GM18951 (cell line): ENCODE results near the gene ZNF236.
"Not testable (repeated sequence)": the region's sequence is repeated elsewhere in the genome, so short reads cannot be mapped to it uniquely, and the experiment has no call there.

Source experiments
- POLR2A ChIP-seq: IDR thresholded peaks from 4 replicates; pipeline ENCODE4 v1.6.1; 2011; ENCODE audit warnings: mild to moderate bottlenecking; ENCODE audit not compliant: insufficient read length, insufficient read depth; ENCODE audit errors: extremely low read depth
- in situ Hi-C: fragments of 300-500 bp; cut with MboI; formaldehyde crosslinking; loops from one replicate; pipeline ENCODE4 v1.12.0; 2022; ENCODE audit warnings: low sequenced_read_pairs, mixed read lengths, inconsistent platforms; ENCODE audit not compliant: unreplicated experiment

ZNF236 gene

DNA sequence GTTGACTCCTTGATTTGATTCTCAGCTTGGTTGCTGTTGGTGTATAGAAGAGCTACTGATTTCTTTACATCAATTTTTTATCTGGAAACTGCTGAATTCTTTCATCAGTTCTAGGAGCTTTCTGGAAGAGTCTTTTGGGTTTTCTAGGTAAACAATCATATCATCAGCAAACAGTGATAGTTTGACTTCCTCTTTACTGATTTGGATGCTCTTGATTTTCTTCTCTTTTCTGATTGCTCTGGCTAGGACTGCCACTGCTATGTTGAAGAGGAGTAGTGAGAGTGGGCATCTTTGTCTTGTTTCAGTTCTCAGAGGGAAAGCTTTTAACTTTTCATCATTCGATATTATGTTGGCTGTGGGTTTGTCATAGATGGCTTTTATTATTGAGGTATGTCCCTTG is 140.5 kb downstream of the ZNF236 start:
- in situ Hi-C loops: no loop called here
- TF ChIP-seq POLR2A: no peak

DNA sequence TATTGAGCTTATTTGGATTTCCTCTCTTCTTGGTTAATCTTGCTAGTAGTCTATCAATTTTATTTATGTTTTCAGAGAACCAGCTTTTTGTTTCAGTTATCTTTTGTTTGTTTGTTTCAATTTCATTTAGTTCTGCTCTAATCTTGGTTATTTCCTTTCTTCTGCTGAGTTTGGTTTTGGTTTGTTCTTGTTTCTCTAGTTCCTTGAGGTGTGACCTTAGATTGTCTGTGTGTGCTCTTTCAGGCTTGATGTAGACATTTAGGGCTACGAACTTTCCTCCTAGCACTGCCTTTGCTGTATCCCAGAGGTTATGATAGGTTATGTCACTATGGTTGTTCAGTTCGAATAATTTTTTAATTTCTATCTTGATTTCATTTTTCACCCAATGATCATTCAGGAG is 141.6 kb downstream of the ZNF236 start:
- TF ChIP-seq POLR2A: no peak
- in situ Hi-C loops: no loop called here

DNA sequence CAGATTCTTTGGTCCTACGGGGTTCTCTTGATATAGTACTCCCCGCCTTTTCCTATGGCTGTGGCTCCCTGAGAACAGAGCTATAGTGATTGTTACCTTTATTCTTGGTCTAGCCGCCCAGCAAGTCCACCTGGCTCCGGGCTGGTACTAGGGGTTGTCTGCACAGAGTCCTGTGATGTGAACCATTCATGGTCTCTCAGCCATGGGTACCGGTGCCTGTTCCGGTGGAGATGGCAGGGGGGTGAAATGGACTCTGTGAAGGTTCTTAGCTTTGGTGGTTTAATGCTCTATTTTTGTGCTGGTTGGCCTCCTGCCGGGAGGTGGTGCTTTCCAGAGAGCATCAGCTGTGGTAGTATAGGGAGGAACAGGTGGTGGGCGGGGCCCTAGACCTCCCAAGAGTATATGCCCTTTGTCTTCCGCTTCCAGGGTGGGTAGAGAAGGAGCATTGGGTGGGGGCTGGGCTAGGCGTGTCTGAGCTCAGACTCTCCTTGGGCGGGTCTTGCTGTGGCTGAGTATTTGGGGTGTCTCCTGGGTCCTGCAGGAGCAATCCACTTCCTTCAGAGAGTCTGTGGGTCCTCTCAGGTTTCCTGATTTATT is 143.3 kb downstream of the ZNF236 start:
- in situ Hi-C loops: not testable (repeated sequence)

DNA sequence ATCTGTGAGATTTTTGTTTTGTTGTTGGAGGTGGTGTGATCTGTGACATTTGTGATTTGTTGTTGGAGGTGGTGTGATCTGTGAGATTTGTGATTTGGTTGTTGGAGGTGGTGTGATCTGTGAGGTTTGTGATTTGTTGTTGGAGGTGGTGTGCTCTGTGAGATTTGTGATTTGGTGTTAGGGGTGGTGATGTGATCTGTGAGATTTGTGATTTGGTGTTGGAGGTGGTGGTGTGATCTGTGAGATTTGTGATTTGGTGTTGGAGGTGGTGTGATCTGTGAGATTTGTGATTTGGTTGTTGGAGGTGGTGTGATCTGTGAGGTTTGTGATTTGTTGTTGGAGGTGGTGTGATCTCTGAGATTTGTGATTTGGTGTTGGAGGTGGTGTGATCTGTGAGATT is 144.9 kb downstream of the ZNF236 start:
- in situ Hi-C loops: not testable (repeated sequence)

DNA sequence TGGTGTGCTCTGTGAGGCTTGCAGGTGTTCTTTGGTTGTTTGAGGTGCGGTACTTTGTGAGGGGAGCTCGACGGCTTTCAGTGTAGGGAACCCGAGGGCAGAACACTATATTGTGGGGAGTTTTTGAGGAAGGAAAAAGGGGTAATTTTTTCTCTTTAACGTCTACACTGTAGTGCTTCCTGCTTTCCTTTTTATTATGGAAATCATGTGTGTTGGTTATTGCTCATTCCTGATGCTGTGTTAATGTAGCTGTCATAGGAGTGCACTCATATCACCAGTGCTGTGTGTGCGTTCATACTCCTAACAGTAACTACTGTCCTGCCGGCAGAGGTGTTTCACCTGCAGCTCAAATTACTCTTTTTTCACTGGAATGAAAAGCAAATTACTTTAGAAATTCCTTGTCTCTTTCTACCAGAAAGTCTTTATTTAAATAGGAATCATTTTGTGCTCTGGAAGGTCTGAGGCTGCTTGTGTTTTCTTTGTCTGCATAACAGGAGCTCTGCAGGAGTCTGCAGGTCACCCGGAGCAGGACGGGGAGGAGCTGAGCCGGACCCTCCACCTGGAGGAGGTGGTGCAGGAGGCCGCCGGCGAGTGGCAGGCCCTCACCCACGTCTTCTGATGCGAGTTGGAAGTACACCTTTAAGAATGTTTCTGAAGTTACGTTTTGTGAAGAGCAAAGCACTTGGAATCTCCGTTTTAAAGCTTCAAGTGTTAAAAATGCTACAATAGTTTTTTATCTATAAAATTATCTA is 145.5 kb downstream of the ZNF236 start:
- in situ Hi-C loops: no loop called here
- TF ChIP-seq POLR2A: no peak

DNA sequence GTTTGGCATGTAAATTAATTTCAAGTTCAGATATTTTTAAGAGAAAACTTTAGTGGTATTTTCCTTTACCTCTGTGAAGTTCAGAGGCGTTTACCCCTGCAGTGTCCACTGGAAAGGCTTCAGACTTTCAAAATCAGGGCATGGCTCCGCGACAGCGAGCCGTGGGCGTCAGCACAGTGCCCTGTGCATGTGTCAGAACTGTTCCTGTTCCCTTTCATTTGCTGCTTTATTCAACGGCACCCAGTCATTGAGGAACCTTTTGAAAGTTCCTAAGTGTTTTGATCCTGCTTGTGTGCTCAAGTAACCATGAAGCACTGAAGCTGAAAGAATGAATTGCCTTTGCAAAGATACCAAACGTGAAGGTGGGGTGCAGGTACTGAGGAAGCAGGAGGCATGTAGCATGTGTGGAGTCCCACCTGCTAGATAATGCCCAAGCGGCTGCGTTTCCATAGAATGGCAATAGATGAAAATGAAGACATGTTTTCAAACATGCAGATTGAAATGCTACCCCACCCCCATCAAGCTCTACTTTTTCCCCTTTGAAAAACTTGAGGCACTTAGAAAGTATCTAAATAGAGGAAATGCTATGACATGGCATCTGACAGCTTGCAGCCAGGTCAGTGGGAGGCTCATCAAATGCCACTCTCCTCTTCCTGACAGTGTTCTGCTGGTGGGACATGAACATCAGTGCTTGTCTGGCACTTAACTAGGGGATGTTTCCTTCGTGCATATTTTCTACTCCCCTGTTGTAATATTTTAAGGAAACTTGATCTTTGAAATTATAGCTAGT is 148.6 kb downstream of the ZNF236 start:
- no peak for TF ChIP-seq POLR2A
- in situ Hi-C loops: no loop called here

DNA sequence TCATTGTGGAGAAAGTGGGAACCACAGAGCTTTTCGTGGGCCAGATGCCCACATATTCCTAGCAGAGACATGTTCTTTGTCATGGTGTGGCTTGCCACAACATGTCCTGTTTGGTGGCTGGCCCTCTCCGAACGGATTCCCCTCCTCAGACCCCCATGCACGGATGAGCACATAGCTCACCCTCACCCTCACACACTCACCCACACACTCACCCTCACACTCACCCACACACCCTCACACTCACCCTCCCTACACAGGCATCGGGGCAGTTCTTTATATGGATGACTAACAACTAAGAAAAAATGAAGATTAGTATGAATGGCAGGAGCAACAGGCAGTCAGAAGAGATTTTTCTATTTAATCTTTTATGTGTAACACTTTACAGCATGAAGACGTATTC is 149.9 kb downstream of the ZNF236 start:
- no peak for TF ChIP-seq POLR2A
- in situ Hi-C loops: no loop called here

DNA sequence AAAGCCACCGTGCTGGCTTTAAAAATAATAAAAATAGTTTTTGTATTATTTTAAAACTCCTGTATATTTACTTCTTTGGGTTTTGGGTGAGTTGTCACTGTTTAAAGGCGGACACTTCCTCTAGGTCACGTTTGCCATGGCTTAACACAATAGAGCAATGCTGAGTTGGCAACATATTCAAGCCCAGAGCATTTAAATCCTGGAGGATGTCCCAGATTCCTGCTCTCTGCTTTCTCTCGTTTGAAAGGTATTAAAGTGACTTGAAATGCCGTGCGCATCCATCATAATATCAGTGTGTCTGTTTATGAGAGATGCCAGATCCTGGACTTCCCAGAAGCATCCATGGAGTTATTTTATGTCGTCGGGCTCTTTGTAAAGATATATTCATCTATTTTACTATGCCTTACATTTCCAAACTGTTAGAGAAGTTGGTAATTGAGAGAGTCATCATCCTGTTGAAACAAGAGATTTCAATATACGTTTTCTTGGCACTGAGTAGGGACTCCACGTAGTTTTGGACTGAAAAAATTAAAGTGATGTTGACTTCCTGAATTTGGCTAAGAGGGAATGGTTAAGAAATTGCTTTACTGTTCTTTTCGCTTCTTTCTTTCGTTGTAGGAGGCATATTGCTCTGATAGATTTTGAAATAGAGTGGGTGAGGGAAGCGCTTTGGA is 150.6 kb downstream of the ZNF236 start:
- in situ Hi-C loops: no loop called here
- TF ChIP-seq POLR2A: no peak

DNA sequence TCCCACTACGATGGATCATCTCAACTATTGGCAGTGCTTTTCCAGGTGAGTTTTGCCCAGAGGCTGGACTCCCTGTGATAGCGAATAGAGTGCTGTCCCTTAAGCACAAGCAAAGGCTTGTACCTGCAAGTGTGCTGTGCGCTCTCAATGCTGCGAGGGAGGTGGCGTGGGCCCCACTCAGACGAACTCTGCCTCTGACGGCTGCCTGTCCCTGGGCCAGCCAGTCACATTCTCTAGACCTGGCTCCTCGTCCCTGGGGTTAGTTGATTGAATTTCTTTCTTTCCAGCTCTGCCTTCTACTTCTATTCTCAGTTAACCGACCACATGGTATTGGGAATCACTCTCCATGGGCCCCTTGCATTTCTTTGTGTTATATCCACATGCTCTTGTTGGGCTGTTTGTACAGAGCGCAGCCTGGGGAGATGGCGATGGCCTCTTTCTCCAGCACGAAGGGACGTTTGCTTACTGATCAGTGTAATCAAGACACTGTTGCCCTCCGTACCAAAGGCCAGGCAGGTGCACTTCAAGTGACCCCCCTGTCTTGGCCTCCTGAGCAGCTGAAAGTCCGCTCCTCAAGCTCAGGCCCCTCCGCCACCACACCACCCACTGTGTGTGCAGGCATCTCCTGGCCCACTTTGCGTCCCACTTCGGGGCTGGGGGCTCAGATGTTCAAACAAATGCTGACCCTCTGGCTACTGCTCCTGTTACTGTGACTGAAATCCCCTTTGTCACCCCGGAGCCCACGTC is 151.3 kb downstream of the ZNF236 start:
- TF ChIP-seq POLR2A: no peak
- in situ Hi-C loops: no loop called here

DNA sequence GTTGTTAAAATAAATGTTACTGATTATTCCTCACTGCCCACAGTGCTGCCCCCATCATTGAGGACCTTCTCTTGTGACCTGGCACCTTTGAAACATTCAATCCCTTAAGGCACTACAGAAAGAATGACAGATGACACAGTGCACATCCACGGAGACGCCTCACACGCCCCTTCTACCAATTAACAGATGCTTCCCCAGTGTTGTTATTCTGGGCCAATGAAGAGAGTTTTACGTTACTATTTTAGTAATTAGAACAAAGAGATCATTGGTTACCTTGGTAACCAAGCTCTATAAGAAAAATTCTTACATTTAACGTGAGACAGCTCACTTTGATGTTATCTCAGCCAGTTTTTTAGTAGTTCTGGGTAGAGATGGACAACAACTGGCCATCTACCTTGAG is 152.0 kb downstream of the ZNF236 start:
- TF ChIP-seq POLR2A: no peak
- in situ Hi-C loops: no loop called here

DNA sequence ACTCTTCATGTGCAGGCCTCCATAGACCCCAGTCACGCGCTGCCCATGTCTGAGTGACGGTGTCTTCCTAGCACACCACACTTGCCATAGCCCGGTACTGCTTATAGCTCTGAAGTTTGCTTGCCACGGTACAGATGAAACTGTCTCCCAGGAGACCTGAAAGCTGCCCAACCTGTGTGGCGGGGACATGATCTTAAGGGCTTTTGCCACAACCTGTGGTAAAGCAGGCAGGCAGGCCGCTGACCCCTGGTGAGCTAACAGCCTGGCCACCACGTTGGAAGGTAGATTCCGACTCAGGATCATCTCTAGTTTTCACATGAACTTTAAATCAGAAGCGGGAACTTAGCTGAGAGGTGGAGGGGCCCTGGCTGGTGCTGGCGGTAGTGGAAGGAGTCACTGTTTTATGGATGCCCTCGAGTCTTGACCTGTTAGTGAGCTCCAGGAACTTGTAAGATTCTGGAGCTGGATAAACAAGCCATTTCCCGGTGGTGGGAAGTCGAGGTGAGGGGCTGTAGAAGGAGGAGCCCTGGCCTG is 153.3 kb downstream of the ZNF236 start:
- in situ Hi-C loops: loop anchor here (25.0 kb wide), 1 partner anchor 687 kb away; no protein-coding TSS in a partner anchor
- TF ChIP-seq POLR2A: no peak

DNA sequence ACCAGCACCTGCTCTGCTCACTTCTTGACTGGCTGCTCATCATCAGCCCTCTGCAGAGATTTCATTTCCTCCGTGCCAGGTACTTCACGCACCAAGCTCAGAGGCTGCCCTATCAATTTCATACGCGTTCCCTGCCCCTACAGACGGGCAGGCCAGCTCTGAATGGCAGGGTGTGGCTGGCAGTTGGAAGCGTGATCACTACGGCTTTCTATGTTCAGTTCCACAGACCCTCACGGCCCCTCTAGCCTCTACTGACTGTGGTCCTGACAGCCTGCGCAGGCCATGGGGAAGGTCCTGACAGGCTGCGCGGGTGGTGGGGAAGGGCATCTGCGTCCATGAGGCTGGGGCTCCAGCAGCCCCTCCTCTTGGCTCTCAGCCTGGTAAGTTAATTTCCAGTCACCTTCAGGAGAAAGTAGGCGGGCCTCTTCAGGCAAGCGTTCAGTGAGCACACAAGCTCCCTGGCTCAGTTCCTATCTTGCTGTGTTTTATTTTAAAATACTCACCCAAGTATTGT is 154.8 kb downstream of the ZNF236 start:
- TF ChIP-seq POLR2A: no peak
- in situ Hi-C loops: loop anchor here (25.0 kb wide), 1 partner anchor 685 kb away; no protein-coding TSS in a partner anchor
